Caco-2 (cell line): ENCODE results near the gene LIMS1. TPM values are rescaled to one million over a fixed set of nuclear protein-coding genes. Genes with fewer than 3 reads are reported as not detected.
"Not testable (repeated sequence)": the region's sequence is repeated elsewhere in the genome, so short reads cannot be mapped to it uniquely, and the experiment has no call there.

Experiments used
- BruUV-seq: library from RNA; stranded (reverse); fragments of 400-500 nt; replicated peaks from 2 replicates; lab custom pipeline; 2021; lab: Mats Ljungman, UMichigan
- CTCF ChIA-PET: fragments of 300-600 bp; sonication (Branson Sonifier 250); formaldehyde crosslinking; loops from one replicate; lab custom pipeline; 2022; ENCODE audit warnings: antibody characterized with exemption; lab: Charles Lee
- POLR2A ChIA-PET: fragments of 300-600 bp; sonication (Branson Sonifier 250); formaldehyde crosslinking; loops from one replicate; lab custom pipeline; 2022; ENCODE audit warnings: antibody characterized with exemption; lab: Charles Lee
- DNase-seq, 2 experiments: peaks; one replicate each; pipeline versions ENCODE4 v3.0.0 to v3.0.0-alpha.2; 2020 to 2022
- H3K27me3 ChIP-seq: replicated peaks from 2 replicates; pipeline ENCODE4 v1.6.0; 2011; ENCODE audit warnings: low read length; ENCODE audit not compliant: control insufficient read depth, insufficient read depth
- H3K36me3 ChIP-seq: 2 replicates; pipeline ENCODE4 v1.5.1; 2011; ENCODE audit warnings: low read length; ENCODE audit not compliant: control insufficient read depth, insufficient read depth
- H3K4me1 ChIP-seq: fragments of 250-450 bp; sonication (Bioruptor Pico); 2 replicates; pipeline ENCODE4 v1.5.1; 2020; ENCODE audit warnings: mild to moderate bottlenecking
- H3K4me3 ChIP-seq: 2 replicates; pipeline ENCODE4 v1.5.1; 2011; ENCODE audit warnings: low read depth, mild to moderate bottlenecking, control low read depth, low read length
- H3K9me3 ChIP-seq: fragments of 250-450 bp; sonication (Bioruptor Pico); 2 replicates; pipeline ENCODE4 v1.5.1; 2020; ENCODE audit warnings: mild to moderate bottlenecking, moderate library complexity
- H3K27ac Mint-ChIP-seq: one replicate; pipeline ENCODE4 v1.8.0; 2022; ENCODE audit warnings: mixed read lengths; ENCODE audit not compliant: unreplicated experiment
- H3K27me3 Mint-ChIP-seq: one replicate; pipeline ENCODE4 v1.8.0; 2022; ENCODE audit warnings: mixed read lengths; ENCODE audit not compliant: insufficient read depth, unreplicated experiment
- H3K36me3 Mint-ChIP-seq: one replicate; pipeline ENCODE4 v1.8.0; 2022; ENCODE audit warnings: mild to moderate bottlenecking, mixed read lengths; ENCODE audit not compliant: insufficient read depth, unreplicated experiment
- H3K4me1 Mint-ChIP-seq: one replicate; pipeline ENCODE4 v1.8.0; 2022; ENCODE audit warnings: low read depth, mixed read lengths; ENCODE audit not compliant: unreplicated experiment
- H3K4me3 Mint-ChIP-seq: one replicate; pipeline ENCODE4 v1.8.0; 2022; ENCODE audit warnings: mild to moderate bottlenecking, moderate library complexity, mixed read lengths; ENCODE audit not compliant: unreplicated experiment
- H3K9me3 Mint-ChIP-seq: one replicate; pipeline ENCODE4 v1.8.0; 2022; ENCODE audit warnings: mixed read lengths; ENCODE audit not compliant: unreplicated experiment
- CTCF ChIP-seq, 2 experiments: fragments of 200-600 bp in 1 of 2; IDR thresholded peaks; 1 replicate in 1 of 2; 2 replicates in 1 of 2; pipeline versions ENCODE4 v1.5.1 to v1.8.0; 2011 to 2022; ENCODE audit warnings: antibody characterized with exemption in 1 of 2, control low read depth in 1 of 2, inconsistent platforms in 1 of 2, low read depth in 1 of 2, low read length in 1 of 2, mild to moderate bottlenecking in 1 of 2, moderate library complexity in 1 of 2; ENCODE audit not compliant: insufficient read depth in 1 of 2, severe bottlenecking in 1 of 2, unreplicated experiment in 1 of 2
- intact Hi-C: fragments of 100-400 bp; cut with micrococcal nuclease; formaldehyde crosslinking; loops from one replicate; pipeline ENCODE4 v1.10.0; 2022; ENCODE audit not compliant: unreplicated experiment
- total RNA-seq: library from RNA; stranded (reverse); gene quantifications from 2 replicates; pipeline ENCODE4 v1.2.3, GENCODE V29; 2022

LIMS1 gene
- total RNA-seq, 1 experiment from 2014 or later = 75.2 TPM

GRCh38 chr2:108490506-108491122 is 43.7 kb upstream of the LIMS1 start:
- Mint-ChIP-seq H3K4me3 (no peak overlapping the region), H3K36me3 (peaks cover 28% of the 10 kb centered on the region), H3K27me3 (no peaks in the 10 kb centered on the region), H3K27ac (no peak overlapping the region), H3K9me3 (no peaks in the 10 kb centered on the region), H3K4me1 (peaks cover 17% of the 10 kb centered on the region)
- Histone ChIP-seq H3K4me1 (peaks cover 19% of the 10 kb centered on the region), H3K27me3 (no peaks in the 10 kb centered on the region), H3K36me3 (no peaks in the 10 kb centered on the region; the same call in none of the 2 replicates), H3K4me3 (no peak overlapping the region), H3K9me3 (no peaks in the 10 kb centered on the region)
- ChIA-PET POLR2A (interaction anchor here (0.6 kb wide), 1 partner anchor 41 kb away, joined by 3 read pairs; no protein-coding TSS in a partner anchor), CTCF (no interaction called here)
- no TSS peak for BruUV-seq
- TF ChIP-seq CTCF (IDR thresholded peaks at IDR 0.05; ENCODE audit: insufficient read depth in 1 of 2, low read depth in 1 of 2, low read length in 1 of 2, severe bottlenecking in 1 of 2, unreplicated experiment in 1 of 2) = no peak
- intact Hi-C loops = no loop called here
- DNase-seq = no peak

GRCh38 chr2:108491848-108492247 is 42.4 kb upstream of the LIMS1 start:
- Histone ChIP-seq H3K36me3 (no peaks in the 10 kb centered on the region; the same call in none of the 2 replicates), H3K4me3 (no peak overlapping the region), H3K4me1 (peaks cover 19% of the 10 kb centered on the region), H3K27me3 (no peaks in the 10 kb centered on the region), H3K9me3 (no peaks in the 10 kb centered on the region)
- DNase-seq = no peak
- CTCF ChIA-PET = no interaction called here
- H3K4me3 Mint-ChIP-seq = no peak overlapping the region
- TF ChIP-seq CTCF (IDR thresholded peaks at IDR 0.05; ENCODE audit: insufficient read depth in 1 of 2, low read depth in 1 of 2, low read length in 1 of 2, severe bottlenecking in 1 of 2, unreplicated experiment in 1 of 2) = no peak
- no peaks in the 10 kb centered on the region for H3K27me3 Mint-ChIP-seq
- no TSS peak for BruUV-seq
- intact Hi-C loops = loop anchor here (1.0 kb wide), 1 partner anchor 92 kb away; no protein-coding TSS in a partner anchor
- H3K4me1 Mint-ChIP-seq = peaks cover 17% of the 10 kb centered on the region
- H3K9me3 Mint-ChIP-seq = no peaks in the 10 kb centered on the region
- H3K36me3 Mint-ChIP-seq = peaks cover 28% of the 10 kb centered on the region
- POLR2A ChIA-PET = no interaction called here
- no peak overlapping the region for H3K27ac Mint-ChIP-seq

- no TSS peak for BruUV-seq
- H3K9me3 Mint-ChIP-seq = no peaks in the 10 kb centered on the region
- DNase-seq = peak in 1 of 2 experiments; percentile 30
- Histone ChIP-seq H3K9me3 (no peaks in the 10 kb centered on the region), H3K4me1 (peaks cover 19% of the 10 kb centered on the region), H3K27me3 (no peaks in the 10 kb centered on the region), H3K4me3 (no peak overlapping the region), H3K36me3 (no peaks in the 10 kb centered on the region; the same call in none of the 2 replicates)
- peaks cover 17% of the 10 kb centered on the region for H3K4me1 Mint-ChIP-seq
- peaks cover 33% of the 10 kb centered on the region for H3K36me3 Mint-ChIP-seq
- POLR2A ChIA-PET = no interaction called here
- H3K27me3 Mint-ChIP-seq = no peaks in the 10 kb centered on the region
- peak overlapping the region; percentile 27 for H3K4me3 Mint-ChIP-seq
- CTCF ChIA-PET = no interaction called here
- intact Hi-C loops = loop anchor here (1.0 kb wide), 1 partner anchor 92 kb away; no protein-coding TSS in a partner anchor
- H3K27ac Mint-ChIP-seq = peak overlapping the region; percentile 82
- TF ChIP-seq CTCF (IDR thresholded peaks at IDR 0.05; ENCODE audit: insufficient read depth in 1 of 2, low read depth in 1 of 2, low read length in 1 of 2, severe bottlenecking in 1 of 2, unreplicated experiment in 1 of 2) = no peak
Observed at GRCh38 chr2:108492364-108492763, 41.9 kb upstream of the LIMS1 start.

GRCh38 chr2:108496167-108496566 is 38.1 kb upstream of the LIMS1 start:
- BruUV-seq, DNase-seq, H3K4me3 ChIP-seq, intact Hi-C loops, H3K27me3 ChIP-seq, H3K4me3 Mint-ChIP-seq, POLR2A ChIA-PET, H3K9me3 Mint-ChIP-seq, H3K27ac Mint-ChIP-seq, H3K9me3 ChIP-seq, CTCF ChIA-PET, H3K27me3 Mint-ChIP-seq, H3K36me3 ChIP-seq: not testable (repeated sequence)
- H3K4me1 ChIP-seq = peaks cover 19% of the 10 kb centered on the region
- Mint-ChIP-seq H3K4me1 (peaks cover 17% of the 10 kb centered on the region), H3K36me3 (peaks cover 58% of the 10 kb centered on the region)

GRCh38 chr2:108507620-108508019 is 26.6 kb upstream of the LIMS1 start:
- H3K4me1 Mint-ChIP-seq, H3K27ac Mint-ChIP-seq, H3K9me3 ChIP-seq, CTCF ChIA-PET, H3K4me3 ChIP-seq, H3K36me3 ChIP-seq, POLR2A ChIA-PET, H3K27me3 Mint-ChIP-seq, H3K9me3 Mint-ChIP-seq, intact Hi-C loops, DNase-seq, H3K27me3 ChIP-seq, H3K4me3 Mint-ChIP-seq, BruUV-seq, H3K4me1 ChIP-seq: not testable (repeated sequence)
- H3K36me3 Mint-ChIP-seq = peaks cover 27% of the 10 kb centered on the region
